GM13977 (cell line): ENCODE results near the gene EPB41L5.

Source experiments
- DNase-seq: peaks from one replicate; pipeline ENCODE4 v3.0.0; 2012; ENCODE audit warnings: low spot score
- CTCF ChIP-seq: IDR thresholded peaks from 2 replicates; pipeline ENCODE4 v1.5.1; 2012; ENCODE audit warnings: mild to moderate bottlenecking, control low read depth; ENCODE audit not compliant: insufficient read depth; ENCODE audit errors: extremely low read depth, missing control alignments
- in situ Hi-C: fragments of 300-500 bp; cut with MboI; formaldehyde crosslinking; loops from one replicate; pipeline ENCODE4 v1.12.0; 2022; ENCODE audit warnings: low sequenced_read_pairs, low pct_unique_long_range_greater_than_20kb, mixed read lengths, inconsistent platforms; ENCODE audit not compliant: unreplicated experiment

The EPB41L5 gene

GRCh38 chr2:120004254-120004653 lies 8.6 kb upstream of the EPB41L5 start:
- in situ Hi-C loops = no loop called here
- TF ChIP-seq CTCF = no peak

GRCh38 chr2:120005834-120006521 lies 6.9 kb upstream of the EPB41L5 start:
- peak; percentile 52 for DNase-seq
- TF ChIP-seq CTCF = no peak
- in situ Hi-C loops = no loop called here

More at GRCh38 chr2:120004254-120004653, 8.6 kb upstream of the EPB41L5 start:
- no peak for DNase-seq

DNA sequence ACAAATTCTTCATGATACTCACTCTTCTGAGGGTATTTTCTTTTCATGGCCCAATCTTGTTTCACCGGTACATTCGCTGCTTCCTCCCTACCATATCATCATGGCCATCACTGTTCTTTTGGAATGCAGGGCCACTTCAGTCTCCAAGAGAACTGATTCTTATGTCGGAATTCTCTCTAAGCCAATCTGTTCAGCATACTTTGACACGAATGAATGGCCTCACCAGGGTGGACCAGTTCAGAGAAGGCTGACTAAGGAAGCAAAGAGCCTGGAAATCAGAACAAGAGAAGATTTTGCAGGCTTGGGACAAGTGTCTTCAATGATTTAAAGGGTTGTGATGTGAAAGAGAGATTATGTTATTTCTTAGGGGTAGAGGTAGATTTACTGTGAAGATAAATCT lies 5.0 kb upstream of the EPB41L5 start:
- in situ Hi-C loops = no loop called here
- TF ChIP-seq CTCF = no peak
- no peak for DNase-seq

- in situ Hi-C loops = no loop called here
- no peak for TF ChIP-seq CTCF
- no peak for DNase-seq
Observed at GRCh38 chr2:120012363-120012762, 514 bp upstream of the EPB41L5 start.

DNA sequence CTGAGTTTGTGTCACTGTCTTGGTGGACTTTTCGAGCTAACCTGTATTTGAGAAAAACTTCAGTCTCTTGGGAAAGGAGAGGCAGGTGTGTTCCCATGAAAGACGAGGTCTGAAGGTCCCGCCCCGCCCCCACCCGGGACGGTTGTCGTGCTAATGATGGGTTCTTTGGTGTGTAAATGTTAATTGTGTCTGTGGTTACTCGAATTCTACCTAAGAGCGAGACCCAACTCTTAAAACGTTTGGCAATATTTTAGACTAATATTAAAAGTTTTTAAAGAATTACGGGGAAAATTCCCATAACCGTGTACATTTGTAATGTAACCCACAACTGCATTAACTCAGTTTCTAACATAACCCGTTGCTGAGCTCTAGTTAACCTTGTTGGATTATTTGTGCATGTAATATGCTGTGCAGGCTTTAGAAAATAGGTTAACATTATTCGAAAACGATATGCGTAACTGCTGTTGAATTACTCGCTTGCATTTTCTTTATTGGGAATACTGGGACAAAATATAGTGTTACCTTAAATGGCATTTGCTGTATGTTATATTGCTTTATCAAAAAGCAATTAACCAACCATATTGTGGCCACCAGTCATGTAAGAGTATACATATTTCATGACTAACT lies 833 bp downstream of the EPB41L5 start:
- in situ Hi-C loops = no loop called here
- DNase-seq = no peak
- TF ChIP-seq CTCF = no peak

DNA sequence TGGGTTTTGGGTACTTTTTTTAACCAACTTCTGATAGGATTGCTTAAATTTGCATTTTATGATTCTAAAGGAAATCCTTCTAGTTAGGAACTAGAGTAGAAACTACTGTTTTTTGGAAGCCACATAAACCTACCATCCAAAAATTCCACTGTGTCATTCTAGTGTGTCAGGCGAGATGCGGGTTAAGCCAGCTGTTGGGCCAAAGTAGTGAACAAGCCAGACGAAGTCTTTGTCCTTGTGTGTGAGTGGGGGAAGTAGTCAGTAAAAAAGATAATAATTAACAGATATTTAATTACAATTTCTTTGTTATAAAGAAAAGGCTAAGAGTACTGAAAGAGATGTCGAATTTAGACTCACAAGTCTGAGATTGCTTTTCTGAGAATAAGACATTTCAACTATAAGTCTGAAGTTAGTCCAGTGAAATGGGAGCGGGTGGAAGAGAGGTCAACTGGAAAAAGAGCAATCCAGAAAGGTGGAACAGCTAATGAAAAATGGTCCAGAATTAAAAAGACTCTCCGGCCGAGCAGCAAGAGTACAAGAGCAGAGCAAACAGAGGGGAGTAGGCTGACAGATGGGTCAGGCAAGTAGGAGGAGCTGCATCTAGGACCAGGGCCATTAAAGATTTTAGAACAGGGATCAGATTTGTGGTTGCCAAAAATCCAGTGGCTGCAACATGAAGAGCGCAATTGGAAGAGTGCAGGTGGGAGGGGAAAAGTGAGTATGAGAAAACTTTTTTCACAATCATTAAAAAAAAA lies 1.5 kb downstream of the EPB41L5 start:
- DNase-seq = no peak
- in situ Hi-C loops = no loop called here
- TF ChIP-seq CTCF = no peak
